ENCODE measurements around the gene NOS1. TPM values are rescaled to one million over a fixed set of nuclear protein-coding genes. Genes with fewer than 3 reads are reported as not detected.

Gene NOS1
- total RNA-seq, 1 experiment from 2014 or later, result not detected

DNA sequence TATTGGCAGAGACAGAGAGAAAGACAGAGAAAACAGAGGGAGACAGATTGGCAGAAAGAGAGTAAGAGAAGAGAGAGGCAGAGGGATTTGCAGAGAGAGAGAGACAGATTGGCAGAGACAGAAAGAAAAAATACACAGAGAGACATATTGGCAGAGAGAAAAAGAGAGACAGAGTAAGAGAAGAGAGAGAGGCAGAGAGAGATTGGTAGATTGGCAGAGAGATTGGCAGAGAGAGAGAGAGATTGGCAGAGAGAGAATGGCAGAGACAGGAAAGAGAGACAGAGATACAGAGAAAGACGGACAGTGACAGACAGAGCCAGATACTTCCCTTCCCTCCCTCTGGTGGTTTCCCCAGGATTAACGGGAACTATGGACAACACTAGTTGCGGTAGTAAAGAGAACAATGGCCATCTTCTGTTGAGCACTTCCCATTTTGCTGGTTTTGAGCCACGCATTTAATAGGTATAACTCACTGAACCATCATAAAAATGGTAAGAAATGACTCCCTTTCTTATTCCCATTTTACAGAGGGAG, 2.6 kb upstream of the NOS1 start:
- DNase-seq (ENCODE audit: low spot score), result no peak

- no peak for DNase-seq (ENCODE audit: low spot score)
These were observed 1.7 kb upstream of the NOS1 start for GRCh38 chr12:117363056-117363662.

GRCh38 chr12:117362391-117362790, 965 bp upstream of the NOS1 start:
- no peak for DNase-seq (ENCODE audit: low spot score)

- no peak for DNase-seq (ENCODE audit: low spot score)
These were observed 479 bp upstream of the NOS1 start for GRCh38 chr12:117361905-117362304.

- DNase-seq (ENCODE audit: low spot score), result no peak
These were observed 677 bp downstream of the NOS1 start for GRCh38 chr12:117360551-117361346.

DNA sequence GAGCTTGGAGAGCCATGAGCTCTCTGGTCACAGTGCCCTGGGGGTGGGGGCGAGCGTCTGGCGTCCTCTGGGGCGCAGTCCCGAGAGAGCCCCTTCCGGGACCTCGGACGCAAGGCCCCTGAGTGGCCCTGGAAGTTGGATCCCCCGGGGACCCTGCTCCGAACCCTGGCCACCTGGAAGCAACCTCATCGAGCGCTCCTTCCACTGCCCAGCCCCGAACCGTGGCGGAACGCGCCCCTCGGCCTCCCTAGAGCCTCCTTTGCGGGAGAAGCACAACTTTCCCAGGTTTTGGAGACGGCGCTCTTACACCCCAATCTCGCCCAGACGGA, 1.2 kb downstream of the NOS1 start:
- no peak for DNase-seq (ENCODE audit: low spot score)

DNA sequence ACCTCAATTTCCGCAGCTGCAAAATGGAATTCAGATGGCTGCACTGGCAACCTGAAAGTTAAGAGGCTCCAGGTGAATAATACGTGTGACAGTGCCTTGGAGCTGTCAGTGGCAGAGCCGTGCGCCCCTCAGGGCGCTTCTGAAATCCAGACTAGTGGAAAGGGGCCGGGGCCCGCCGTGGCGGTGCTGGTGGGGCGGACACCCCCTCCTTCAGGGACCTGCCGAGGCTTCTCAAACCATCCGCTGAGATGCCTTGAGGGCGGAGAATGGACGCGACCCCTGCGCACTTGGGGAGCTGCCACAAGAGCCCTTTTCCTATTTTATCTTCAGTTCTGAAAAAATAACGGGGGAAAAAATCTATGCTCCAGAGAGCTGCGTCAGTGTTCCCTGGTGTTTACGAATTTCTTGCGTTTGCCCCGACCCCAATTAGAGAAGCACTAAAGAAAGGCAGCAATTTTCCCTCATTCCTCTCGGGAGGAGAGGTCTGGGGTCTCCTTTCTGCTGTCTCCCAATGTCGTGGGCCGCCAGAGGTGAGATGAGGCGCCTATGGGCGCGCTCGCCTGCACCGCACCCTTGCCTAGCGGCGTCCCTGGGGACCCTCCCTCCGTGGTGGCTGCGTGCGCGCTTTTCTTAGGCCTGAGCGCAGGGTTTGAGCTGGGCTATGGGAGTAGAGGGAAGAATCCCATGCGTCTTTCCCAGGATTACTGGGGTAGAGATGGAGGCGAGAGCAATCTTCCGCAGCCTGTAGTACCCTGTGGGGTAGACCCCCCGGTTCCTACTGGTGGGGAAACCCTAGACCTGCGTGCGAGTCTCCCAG, 2.2 kb downstream of the NOS1 start:
- no peak for DNase-seq (ENCODE audit: low spot score)

DNA sequence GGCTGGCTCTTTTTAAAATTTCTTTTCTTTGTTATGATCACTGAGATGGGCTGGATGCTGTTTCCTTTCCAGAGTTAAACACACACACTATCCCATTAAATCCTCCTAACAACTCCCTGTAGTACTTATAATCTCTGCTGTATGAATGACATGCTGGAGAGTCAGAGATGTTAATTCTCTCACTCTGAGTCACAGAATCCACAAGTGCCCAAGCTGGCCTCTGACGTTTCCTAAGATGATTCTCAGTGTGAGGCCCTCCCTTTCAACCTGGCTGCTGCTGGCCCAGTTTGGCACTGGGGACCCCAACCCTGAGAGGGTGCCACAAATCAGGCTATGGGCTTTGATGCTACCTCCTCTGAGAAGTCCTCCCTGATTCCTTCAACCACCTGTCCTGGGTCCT, 5.4 kb downstream of the NOS1 start:
- peak; percentile 53 for DNase-seq (ENCODE audit: low spot score)

GRCh38 chr12:117352883-117353282, 8.5 kb downstream of the NOS1 start:
- DNase-seq (ENCODE audit: low spot score), result no peak

GRCh38 chr12:117352206-117352605, 9.2 kb downstream of the NOS1 start:
- DNase-seq (ENCODE audit: low spot score), result no peak

DNA sequence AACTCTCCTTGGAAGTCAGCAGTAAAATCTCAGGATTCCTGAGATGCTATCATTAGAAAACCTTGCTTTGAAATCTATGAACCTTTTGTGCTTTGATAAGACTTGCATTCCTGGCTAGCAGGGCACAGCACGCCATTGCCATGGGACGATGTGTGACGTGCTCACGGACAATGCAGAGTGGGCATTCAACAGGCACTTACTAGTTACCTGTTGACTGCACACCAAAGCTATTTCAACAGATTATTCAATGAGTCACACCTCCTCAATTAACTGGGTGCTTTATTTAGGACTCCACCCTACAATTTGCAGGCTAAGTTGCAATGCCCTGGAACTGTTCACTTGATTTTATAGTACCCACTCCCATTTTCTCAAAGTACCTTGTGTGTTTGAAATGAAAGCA, 11.3 kb downstream of the NOS1 start:
- no peak for DNase-seq (ENCODE audit: low spot score)

DNA sequence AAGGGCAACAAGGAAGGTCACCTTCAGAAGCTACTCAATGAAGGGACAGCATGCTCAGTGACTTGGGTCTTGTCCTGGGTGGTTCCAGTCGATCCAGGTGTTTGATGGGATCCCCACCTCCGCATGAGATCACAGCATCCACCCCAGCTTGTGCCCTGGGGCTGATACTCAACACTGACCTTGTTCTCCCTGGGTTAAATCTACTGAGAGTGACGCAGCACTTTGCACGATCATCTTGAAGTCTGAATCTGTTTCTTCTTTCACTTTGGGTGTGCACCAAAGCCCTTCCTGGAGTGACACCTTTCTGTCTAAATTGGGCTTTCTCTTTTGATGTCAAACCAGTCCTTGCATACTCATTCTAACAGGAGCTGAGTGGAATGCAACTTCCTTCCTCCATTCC, 13.8 kb downstream of the NOS1 start:
- no peak for DNase-seq (ENCODE audit: low spot score)

DNA sequence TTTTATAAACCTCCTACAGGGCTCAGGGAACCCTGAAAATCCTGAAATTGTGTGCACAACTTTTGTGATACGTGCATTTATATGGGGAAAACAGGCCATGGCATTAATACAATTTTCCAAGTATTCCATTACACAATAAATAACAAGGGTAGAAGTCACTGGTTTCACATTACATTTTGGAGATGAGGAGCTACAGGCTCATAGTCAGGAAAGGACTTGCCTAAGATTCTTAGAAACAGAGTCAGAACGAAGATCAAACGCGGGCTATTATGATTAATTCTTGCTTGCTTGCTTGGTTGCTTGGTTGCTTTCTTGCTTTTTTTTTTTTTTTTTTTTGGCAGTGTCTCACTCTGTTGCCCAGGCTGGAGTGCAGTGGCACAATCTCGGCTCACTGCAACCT, 16.7 kb downstream of the NOS1 start:
- no peak for DNase-seq (ENCODE audit: low spot score)

DNA sequence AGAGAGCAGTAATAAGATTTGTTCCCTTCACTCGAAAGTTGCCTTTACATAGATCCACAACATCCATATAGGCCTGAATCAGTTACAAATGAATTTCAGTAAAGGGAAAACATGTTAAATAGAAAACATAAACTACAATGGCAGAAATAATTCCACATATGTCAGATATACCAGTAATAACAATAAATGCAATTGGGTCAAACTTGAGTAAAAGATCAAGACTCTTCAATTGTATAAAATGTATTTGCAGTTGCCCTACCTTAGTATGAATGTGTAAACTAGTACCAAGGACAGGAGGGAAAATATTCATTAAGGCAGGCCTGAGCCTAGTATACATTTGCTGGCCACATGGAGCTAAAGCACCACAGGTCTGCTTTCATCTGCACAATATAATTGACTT, 17.6 kb downstream of the NOS1 start:
- no peak for DNase-seq (ENCODE audit: low spot score)

DNA sequence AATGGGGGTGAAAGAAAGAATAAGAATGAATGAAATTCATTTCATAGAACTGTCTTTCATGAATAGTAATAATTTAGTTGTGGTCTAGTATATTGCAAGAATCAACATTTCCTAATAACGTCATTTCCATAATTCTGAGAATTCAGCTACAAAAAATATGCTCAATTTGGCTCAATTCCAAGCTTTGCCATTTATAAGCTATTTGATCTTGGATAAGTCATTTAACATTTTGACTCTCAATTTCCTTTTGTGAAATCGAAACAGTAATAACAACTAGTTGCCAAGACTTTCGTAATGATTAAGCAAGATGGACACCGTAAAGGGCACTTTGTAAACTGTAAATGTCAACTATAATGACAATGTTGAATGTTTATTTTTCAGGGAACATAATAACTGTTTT, 18.1 kb downstream of the NOS1 start:
- DNase-seq (ENCODE audit: low spot score), result no peak

DNA sequence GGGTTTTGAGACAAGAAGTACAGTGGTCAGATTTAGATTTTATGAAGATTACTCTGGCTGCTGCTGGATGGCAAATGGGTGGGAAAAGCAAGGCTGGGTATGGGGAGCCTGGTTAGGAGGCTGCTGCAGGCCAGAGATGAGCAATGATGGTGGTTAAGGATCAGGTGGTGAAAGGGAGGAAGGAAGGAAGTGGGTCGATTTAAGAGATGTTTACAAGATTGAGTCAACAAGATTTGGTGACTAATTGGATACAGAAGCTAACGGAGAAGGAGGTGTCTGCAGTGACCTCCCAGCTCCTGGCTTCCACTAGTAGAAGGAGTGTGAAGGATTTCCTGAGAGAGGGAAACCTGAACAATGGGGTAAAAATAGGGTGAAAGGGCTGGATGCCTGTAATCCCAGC, 18.7 kb downstream of the NOS1 start:
- DNase-seq (ENCODE audit: low spot score), result peak; percentile 89

- no peak for DNase-seq (ENCODE audit: low spot score)
These were observed 19.2 kb downstream of the NOS1 start for GRCh38 chr12:117342247-117342646.

GRCh38 chr12:117339104-117339503, 22.3 kb downstream of the NOS1 start:
- DNase-seq (ENCODE audit: low spot score), result no peak

- peak; percentile 44 for DNase-seq (ENCODE audit: low spot score)
These were observed 26.4 kb downstream of the NOS1 start for GRCh38 chr12:117334855-117335587.

- DNase-seq (ENCODE audit: low spot score), result no peak
These were observed 27.4 kb downstream of the NOS1 start for GRCh38 chr12:117334051-117334450.

DNA sequence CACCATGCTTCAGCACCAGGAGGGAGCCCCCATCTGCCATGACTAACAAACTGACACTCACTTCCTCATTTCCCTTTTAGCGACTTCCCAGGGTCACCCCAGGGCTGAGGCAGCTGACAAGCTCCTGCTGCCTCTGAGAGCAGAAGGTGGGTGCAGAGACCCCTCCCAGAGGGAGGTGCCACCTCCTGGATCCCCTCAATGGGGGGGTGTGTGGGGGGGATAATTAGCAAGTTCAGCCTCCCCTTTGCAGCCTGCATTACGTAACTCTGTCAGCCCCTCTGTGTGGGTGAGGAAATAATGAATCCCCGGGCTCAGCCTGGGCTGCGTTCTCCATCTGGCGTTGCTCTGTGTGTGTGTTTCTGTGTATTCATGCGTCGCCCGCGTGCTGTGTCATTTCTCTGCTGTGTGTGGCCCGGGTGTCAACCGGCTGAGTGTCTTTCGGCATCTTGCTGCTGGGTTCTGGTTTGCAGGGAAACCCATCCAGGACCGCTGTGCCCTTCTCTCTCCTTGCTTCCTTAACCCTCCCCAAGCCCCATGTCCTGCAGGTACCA, 28.0 kb downstream of the NOS1 start:
- no peak for DNase-seq (ENCODE audit: low spot score)

DNA sequence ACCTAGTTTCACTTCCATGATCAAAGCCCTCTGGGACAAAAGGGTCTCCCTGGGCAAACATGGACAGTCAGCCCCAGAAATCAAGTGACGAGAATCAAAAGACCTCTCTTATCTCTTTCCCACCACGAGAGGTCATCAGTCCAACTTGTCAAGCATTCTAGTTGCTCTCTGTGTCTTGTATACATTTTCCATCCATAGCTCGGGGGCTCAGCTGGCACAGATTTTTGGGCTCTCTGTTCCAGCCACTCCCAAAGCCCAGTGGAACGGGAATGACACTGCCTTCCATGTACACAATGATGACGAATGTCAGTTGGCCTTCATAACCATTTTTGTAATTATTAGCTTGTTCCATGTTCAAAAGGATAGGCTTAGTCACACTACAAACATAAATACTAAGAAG, 29.7 kb downstream of the NOS1 start:
- no peak for DNase-seq (ENCODE audit: low spot score)

Data from A172 (cell line).